Stomach (tissue), 9 donors: ENCODE data around the gene SMYD3. TPM values are rescaled to one million over a fixed set of nuclear protein-coding genes. Genes with fewer than 3 reads are reported as not detected.

Experiments used
- DNase-seq, 2 donors: peaks; one replicate each; pipeline versions ENCODE4 v3.0.0 to v3.0.0-alpha.2; 2013 to 2019
- H3K27ac ChIP-seq, 5 donors: fragments of 200-600 bp in 4 of 5; sonication (generic) in 4 of 5; one replicate each; pipeline ENCODE4 v1.5.1; 2013 to 2019; ENCODE audit warnings: mild to moderate bottlenecking in 1 of 5, moderate library complexity in 1 of 5
- H3K27me3 ChIP-seq, 3 donors: fragments of 200-600 bp; sonication (generic); one replicate each; pipeline ENCODE4 v1.5.1; 2017 to 2019; ENCODE audit warnings: mixed run types in 1 of 3
- H3K36me3 ChIP-seq, 4 donors: fragments of 200-600 bp; sonication (generic); 1 replicate in 3 of 4; 2 replicates in 1 of 4; pipeline ENCODE4 v1.5.1; 2016 to 2019
- H3K4me1 ChIP-seq, 4 donors: fragments of 200-600 bp; sonication (generic); one replicate each; pipeline ENCODE4 v1.5.1; 2016 to 2019
- H3K4me3 ChIP-seq, 4 donors: fragments of 200-600 bp; sonication (generic) in 3 of 4; one replicate each; pipeline ENCODE4 v1.5.1; 2016 to 2019; ENCODE audit warnings: mild to moderate bottlenecking in 1 of 4
- H3K9me3 ChIP-seq, 4 donors: fragments of 200-600 bp; sonication (generic); one replicate each; pipeline ENCODE4 v1.5.1; 2016 to 2019
- EP300 ChIP-seq: sonication (generic); formaldehyde crosslinking; IDR thresholded peaks from one replicate; pipeline ENCODE4 v1.6.1; 2017; ENCODE audit warnings: antibody characterized with exemption
- POLR2A ChIP-seq, 4 donors: fragments of 450-650 bp; IDR thresholded peaks; one replicate each; pipeline ENCODE4 v1.6.1; 2016; ENCODE audit warnings: antibody characterized with exemption in 4 of 4, control low read depth in 2 of 4, mild to moderate bottlenecking in 1 of 4, moderate library complexity in 1 of 4
- POLR2AphosphoS5 ChIP-seq, 3 donors: sonication (generic); formaldehyde crosslinking; IDR thresholded peaks; one replicate each; pipeline ENCODE4 v1.6.1; 2016; ENCODE audit warnings: antibody characterized with exemption in 3 of 3
- WGBS, 5 donors: extraction: QIAGEN DNeasy Blood & Tissue Kit in 3 of 5; methylation state at CpG; one replicate each; pipeline versions ENCODE4 v1.1.5 to v1.1.7; 2013 to 2018; 5-methylcytosine and 5-hydroxymethylcytosine counted together
- intact Hi-C: fragments of 100-400 bp; cut with DNase I; formaldehyde crosslinking; loops from one replicate; pipeline ENCODE4 v1.15.1; 2023; ENCODE audit warnings: low total_unique reads
- polyA plus RNA-seq, 3 donors: library from polyadenylated mRNA; stranded (reverse); fragments of 200-250 nt; gene quantifications; one replicate each; pipeline ENCODE4 v1.2.3, GENCODE V29; 2013
- total RNA-seq, 5 donors: library from RNA; depleted of rRNA; stranded (reverse); fragments of >200 nt; gene quantifications; one replicate each; pipeline versions ENCODE4 v1.1.0 to v1.2.3, GENCODE V29; 2014 to 2016
- TF ChIP-seq, protein P1 (sequence below), 7 experiments: fragments of 450-650 bp in 4 of 7; fragments of 200-600 bp in 3 of 7; sonication (generic) in 3 of 7; IDR thresholded peaks; one replicate each; pipeline ENCODE4 v1.5.1; 2016 to 2019; ENCODE audit warnings: antibody characterized with exemption in 7 of 7, control low read depth in 2 of 7, mild to moderate bottlenecking in 1 of 7
- donor health status: healthy with polysubstance abuse.
- donor health status: Bipolar disorder and iron deficiency.
- donor health status: healthy.

The SMYD3 gene
- total and polyA plus RNA-seq, 8 donors = 6.4 to 196 (median 27.8) TPM

DNA sequence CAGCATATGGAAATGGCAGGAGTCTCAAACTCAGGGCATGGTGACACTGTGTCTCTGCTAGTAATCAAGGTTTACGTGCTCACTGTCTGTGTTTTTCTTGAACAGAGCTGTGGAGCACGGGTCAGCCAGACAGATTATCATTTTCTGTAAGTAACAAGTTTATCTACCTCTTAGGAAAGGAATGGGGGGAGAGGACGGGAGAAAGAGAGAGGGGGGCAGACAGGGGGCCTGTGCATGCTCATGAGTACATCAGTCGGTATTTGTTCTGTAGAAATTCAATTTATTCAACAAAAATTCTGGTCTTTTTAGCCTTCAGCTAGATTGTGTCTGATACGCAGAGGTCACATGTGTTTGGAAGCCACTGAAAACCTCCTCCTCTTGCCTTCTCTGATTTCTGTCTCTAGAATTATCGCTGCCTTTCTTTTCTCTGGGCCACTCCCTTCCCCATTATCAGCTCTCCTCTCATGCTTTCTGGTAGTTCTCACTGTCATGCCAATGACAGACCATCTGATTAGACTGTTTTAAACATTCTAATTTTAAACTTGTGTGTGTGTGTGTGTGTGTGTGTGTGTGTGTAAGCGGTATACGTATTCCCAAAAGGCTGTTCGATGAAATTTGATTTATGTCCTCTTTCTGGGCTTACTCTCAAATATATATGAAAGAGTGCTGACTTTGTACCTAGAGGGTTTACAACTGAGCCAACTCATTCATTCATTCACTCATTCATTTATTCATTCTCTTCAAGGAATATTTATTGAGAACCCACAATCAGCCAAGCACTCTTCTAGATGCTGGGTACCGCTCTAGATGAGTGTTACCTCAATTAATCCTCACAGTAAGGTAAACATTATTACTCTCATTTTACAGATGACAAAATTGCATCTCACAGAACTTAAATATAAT lies 715.4 kb downstream of the SMYD3 start:
- Histone ChIP-seq H3K4me3 (no peak overlapping the region), H3K27me3 (no peaks in the 10 kb centered on the region), H3K9me3 (no peaks in the 10 kb centered on the region), H3K4me1 (no peaks in the 10 kb centered on the region), H3K36me3 (no peaks in the 10 kb centered on the region), H3K27ac (no peak overlapping the region)
- 66 to 75% (median 70%) methylated on average over 10 of the region's 10 CpGs for WGBS, 5 donors
- peak in 1 of 2 donors; percentile 40 for DNase-seq
- intact Hi-C loops = no loop called here
- TF ChIP-seq POLR2A (IDR thresholded peaks at IDR 0.05) (no peak), POLR2AphosphoS5 (IDR thresholded peaks at IDR 0.05) (no peak), EP300 (no peak)
- TF ChIP-seq, protein P1, sequence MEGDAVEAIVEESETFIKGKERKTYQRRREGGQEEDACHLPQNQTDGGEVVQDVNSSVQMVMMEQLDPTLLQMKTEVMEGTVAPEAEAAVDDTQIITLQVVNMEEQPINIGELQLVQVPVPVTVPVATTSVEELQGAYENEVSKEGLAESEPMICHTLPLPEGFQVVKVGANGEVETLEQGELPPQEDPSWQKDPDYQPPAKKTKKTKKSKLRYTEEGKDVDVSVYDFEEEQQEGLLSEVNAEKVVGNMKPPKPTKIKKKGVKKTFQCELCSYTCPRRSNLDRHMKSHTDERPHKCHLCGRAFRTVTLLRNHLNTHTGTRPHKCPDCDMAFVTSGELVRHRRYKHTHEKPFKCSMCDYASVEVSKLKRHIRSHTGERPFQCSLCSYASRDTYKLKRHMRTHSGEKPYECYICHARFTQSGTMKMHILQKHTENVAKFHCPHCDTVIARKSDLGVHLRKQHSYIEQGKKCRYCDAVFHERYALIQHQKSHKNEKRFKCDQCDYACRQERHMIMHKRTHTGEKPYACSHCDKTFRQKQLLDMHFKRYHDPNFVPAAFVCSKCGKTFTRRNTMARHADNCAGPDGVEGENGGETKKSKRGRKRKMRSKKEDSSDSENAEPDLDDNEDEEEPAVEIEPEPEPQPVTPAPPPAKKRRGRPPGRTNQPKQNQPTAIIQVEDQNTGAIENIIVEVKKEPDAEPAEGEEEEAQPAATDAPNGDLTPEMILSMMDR (IDR thresholded peaks at IDR 0.05) = no peak

DNA sequence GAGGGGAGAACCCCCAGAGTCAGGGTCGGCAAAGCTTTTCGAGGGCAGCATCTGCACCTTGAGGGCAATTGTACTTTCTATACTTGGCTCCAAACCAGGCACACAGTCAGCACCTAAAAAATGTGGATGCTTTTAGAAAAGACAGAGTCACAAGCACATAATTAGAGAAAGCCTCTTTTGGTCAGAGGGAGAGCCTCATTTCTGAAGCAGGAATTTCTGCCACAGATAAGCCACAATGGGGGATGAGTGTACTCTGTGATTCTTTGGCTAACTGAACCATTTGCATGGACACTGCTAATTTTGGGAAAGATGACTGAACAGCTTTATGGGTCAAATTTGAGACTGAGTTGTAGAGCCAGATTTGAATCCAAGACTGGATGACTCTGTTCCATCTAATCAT lies 716.6 kb downstream of the SMYD3 start:
- WGBS, 5 donors = 95 to 100% (median 97%) methylated on average over 2 of the region's 2 CpGs
- Histone ChIP-seq H3K27me3 (no peaks in the 10 kb centered on the region), H3K4me3 (no peak overlapping the region), H3K36me3 (no peaks in the 10 kb centered on the region), H3K9me3 (no peaks in the 10 kb centered on the region), H3K4me1 (no peaks in the 10 kb centered on the region), H3K27ac (no peak overlapping the region)
- intact Hi-C loops = no loop called here
- TF ChIP-seq POLR2AphosphoS5 (IDR thresholded peaks at IDR 0.05) (no peak), EP300 (no peak), POLR2A (IDR thresholded peaks at IDR 0.05) (no peak)
- TF ChIP-seq, protein P1 (IDR thresholded peaks at IDR 0.05) = no peak
- DNase-seq = no peak

DNA sequence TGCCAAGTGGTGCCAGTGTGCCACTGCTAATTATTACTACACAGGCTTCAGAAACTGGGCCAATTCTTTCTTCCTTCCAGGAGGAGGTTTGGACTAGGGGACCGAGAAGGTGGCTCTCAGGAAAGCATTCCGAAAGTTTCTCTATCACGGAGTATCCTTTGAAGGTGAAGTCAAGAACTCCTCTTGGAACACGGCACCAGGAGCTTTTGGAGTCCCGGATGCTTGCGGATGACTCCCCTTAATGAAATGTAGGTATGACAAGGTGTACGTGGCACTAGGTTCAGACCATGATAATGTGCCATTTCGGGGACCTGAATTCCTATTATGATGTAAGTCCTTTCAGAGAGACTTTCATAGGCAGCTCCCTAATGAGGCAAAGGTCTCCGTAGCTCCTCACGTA lies 718.2 kb downstream of the SMYD3 start:
- H3K4me3 ChIP-seq = no peak overlapping the region
- intact Hi-C loops = no loop called here
- no peaks in the 10 kb centered on the region for H3K4me1 ChIP-seq
- no peak overlapping the region for H3K27ac ChIP-seq
- no peak for TF ChIP-seq EP300
- TF ChIP-seq, protein P1 (IDR thresholded peaks at IDR 0.05) = no peak
- no peak for TF ChIP-seq POLR2AphosphoS5 (IDR thresholded peaks at IDR 0.05)
- no peak for TF ChIP-seq POLR2A (IDR thresholded peaks at IDR 0.05)
- WGBS, 5 donors = 95 to 99% (median 95%) methylated on average over 10 of the region's 10 CpGs
- H3K9me3 ChIP-seq = no peaks in the 10 kb centered on the region
- no peaks in the 10 kb centered on the region for H3K36me3 ChIP-seq
- no peak for DNase-seq
- no peaks in the 10 kb centered on the region for H3K27me3 ChIP-seq

DNA sequence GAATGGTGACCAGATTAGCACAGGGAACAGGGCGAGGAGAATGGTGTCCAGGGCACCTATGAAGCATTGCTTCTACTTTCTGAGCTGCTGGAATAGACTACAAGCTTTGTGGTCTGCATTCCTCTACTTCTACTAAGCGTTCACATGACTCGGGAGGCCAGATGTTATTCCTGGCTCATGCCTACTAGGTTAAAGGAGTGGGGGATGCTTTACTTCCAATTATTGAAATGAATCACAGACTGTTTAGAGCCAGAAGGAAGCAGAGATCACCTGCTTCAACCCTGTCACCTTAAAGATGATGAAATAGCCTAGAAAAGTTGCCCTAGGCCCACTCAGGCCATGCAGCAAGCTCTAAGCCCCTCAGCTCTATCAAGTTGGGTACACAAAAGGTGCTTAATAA lies 718.8 kb downstream of the SMYD3 start:
- Histone ChIP-seq H3K27ac (no peak overlapping the region), H3K27me3 (no peaks in the 10 kb centered on the region), H3K9me3 (no peaks in the 10 kb centered on the region), H3K4me3 (no peak overlapping the region), H3K36me3 (no peaks in the 10 kb centered on the region), H3K4me1 (no peaks in the 10 kb centered on the region)
- TF ChIP-seq EP300 = no peak
- TF ChIP-seq, protein P1 (IDR thresholded peaks at IDR 0.05) = no peak
- TF ChIP-seq POLR2AphosphoS5 (IDR thresholded peaks at IDR 0.05) = no peak
- TF ChIP-seq POLR2A (IDR thresholded peaks at IDR 0.05) = no peak
- intact Hi-C loops = no loop called here
- DNase-seq = peak in 1 of 2 donors; percentile 26
- WGBS, 5 donors = 77 to 88% (median 85%) methylated on average over 3 of the region's 3 CpGs
